SU-DHL-6 (cell line): Measurements from ENCODE around the gene ARMC12.

Source experiments
- EZH2phosphoT487 ChIP-seq: fragments of 200-600 bp; sonication (generic), shearing (Covaris generic); conservative IDR thresholded peaks from 2 replicates; pipeline ENCODE4 v1.6.1; 2018; ENCODE audit warnings: mild to moderate bottlenecking, antibody characterized with exemption, low read length, moderate library complexity, mixed read lengths
- TF ChIP-seq, protein P1 (sequence below): fragments of 200-600 bp; sonication (generic); IDR thresholded peaks from one replicate; pipeline ENCODE4 v1.5.1; 2017; ENCODE audit warnings: antibody characterized with exemption, mild to moderate bottlenecking, low read length, moderate library complexity; ENCODE audit not compliant: insufficient read depth, poor library complexity, severe bottlenecking

- TF ChIP-seq, protein P1, sequence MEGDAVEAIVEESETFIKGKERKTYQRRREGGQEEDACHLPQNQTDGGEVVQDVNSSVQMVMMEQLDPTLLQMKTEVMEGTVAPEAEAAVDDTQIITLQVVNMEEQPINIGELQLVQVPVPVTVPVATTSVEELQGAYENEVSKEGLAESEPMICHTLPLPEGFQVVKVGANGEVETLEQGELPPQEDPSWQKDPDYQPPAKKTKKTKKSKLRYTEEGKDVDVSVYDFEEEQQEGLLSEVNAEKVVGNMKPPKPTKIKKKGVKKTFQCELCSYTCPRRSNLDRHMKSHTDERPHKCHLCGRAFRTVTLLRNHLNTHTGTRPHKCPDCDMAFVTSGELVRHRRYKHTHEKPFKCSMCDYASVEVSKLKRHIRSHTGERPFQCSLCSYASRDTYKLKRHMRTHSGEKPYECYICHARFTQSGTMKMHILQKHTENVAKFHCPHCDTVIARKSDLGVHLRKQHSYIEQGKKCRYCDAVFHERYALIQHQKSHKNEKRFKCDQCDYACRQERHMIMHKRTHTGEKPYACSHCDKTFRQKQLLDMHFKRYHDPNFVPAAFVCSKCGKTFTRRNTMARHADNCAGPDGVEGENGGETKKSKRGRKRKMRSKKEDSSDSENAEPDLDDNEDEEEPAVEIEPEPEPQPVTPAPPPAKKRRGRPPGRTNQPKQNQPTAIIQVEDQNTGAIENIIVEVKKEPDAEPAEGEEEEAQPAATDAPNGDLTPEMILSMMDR = no peak
- TF ChIP-seq EZH2phosphoT487 = no peak
Measured at GRCh38 chr6:35747877-35748276, 11.0 kb downstream of the ARMC12 start.
